GM12878 (cell line): Measurements from ENCODE around the gene AJM1.

Source experiments
- HDGF ChIP-seq: fragments of 450-650 bp; IDR thresholded peaks from 2 replicates; pipeline ENCODE4 v1.6.1; 2016; ENCODE audit warnings: antibody characterized with exemption
- RCOR1 ChIP-seq: conservative IDR thresholded peaks from 2 replicates; pipeline ENCODE4 v1.6.1; 2012; ENCODE audit warnings: low read depth, low read length, improper control_type of control experiment

DNA sequence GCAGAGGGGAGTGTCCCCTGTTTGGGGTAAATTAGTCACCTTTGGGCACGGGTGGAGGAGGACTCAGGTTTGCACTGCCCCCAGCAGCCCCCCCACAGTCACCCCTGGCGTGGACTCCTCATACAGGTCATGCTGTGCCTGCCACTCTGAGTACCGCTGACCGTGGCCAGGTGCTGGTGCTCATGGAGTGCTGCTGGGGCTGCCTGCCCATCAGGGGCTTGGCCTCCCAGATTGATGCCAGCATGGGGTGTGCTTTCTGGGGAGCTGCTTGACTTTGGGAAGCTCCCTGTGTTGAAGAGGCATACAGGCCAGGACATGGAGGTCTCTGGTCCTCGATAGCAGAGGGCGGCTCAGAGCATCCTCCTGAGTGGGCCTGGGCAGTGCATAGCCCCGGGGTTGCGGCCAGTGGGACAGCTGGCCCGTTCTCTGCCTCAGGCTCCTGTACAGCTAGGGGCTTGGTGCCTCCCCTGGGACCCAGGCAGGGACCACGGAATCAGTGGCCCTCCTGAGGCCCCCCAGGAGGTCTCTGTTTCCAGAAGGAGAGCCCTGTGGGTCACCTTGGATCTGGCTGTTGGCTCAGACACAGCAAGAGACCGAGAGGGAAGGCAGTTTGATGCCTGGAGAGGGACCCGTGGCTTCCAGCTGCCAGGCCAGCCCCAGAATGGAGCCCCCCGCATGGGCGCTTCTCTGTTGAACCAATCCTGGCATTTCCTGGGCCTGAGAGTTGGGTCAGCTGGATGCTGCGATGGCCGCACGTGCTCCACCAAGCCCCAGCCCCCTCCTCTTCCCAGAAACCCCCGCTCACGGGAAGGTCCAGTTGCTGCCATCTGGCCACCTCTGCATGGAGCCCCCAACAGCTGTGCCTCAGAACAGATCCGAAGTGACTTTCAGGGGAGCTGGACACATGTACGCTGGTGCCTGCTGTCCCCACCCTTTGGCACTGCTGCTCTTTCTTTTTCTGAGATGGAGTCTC, 6.1 kb upstream of the AJM1 start:
- TF ChIP-seq RCOR1 (no peak), HDGF (no peak)
